DND-41 (cell line): ENCODE data around the gene SLC16A3.

ENCODE experiments used
- EZH2 ChIP-seq: IDR thresholded peaks from 3 replicates; pipeline ENCODE4 v1.6.1; 2012; ENCODE audit warnings: borderline replicate concordance, low read depth, mild to moderate bottlenecking, moderate library complexity, low read length, inconsistent platforms; ENCODE audit not compliant: severe bottlenecking
- TF ChIP-seq, protein P1 (sequence below): IDR thresholded peaks from 2 replicates; pipeline ENCODE4 v1.5.1; 2012; ENCODE audit warnings: borderline replicate concordance, low read length, moderate library complexity, mild to moderate bottlenecking; ENCODE audit not compliant: poor library complexity, severe bottlenecking; ENCODE audit errors: extremely low read depth

DNA sequence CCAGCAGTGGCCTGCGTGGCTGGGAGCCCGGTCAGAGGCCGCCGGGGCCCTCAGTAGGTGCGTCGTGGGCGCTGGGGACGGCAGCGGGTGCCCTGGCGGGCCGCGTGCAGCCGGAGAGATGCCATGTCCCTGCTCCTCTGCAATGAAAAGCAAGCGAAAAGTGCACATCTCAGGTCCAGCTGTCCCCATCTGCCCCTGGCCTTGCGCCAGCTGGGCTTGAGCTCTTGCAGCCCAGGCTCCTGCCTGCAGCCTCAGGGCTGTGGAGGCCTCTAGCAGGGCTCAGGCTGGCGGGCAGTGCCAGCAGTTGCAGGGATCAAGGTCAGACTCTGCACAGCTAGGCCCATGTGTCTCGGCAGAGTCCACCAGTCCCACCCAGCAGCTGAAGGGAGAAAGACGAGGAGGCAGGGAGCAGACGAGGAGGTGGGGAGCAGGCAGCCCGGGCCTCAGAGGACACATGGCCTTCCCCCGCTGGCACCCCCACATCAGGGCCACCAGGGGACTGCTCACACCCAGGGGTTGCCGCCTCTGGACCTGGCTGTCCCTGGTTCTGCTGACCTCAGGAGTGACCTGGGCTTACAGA, 11.2 kb downstream of the SLC16A3 start:
- TF ChIP-seq, protein P1, sequence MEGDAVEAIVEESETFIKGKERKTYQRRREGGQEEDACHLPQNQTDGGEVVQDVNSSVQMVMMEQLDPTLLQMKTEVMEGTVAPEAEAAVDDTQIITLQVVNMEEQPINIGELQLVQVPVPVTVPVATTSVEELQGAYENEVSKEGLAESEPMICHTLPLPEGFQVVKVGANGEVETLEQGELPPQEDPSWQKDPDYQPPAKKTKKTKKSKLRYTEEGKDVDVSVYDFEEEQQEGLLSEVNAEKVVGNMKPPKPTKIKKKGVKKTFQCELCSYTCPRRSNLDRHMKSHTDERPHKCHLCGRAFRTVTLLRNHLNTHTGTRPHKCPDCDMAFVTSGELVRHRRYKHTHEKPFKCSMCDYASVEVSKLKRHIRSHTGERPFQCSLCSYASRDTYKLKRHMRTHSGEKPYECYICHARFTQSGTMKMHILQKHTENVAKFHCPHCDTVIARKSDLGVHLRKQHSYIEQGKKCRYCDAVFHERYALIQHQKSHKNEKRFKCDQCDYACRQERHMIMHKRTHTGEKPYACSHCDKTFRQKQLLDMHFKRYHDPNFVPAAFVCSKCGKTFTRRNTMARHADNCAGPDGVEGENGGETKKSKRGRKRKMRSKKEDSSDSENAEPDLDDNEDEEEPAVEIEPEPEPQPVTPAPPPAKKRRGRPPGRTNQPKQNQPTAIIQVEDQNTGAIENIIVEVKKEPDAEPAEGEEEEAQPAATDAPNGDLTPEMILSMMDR: no peak
- no peak for TF ChIP-seq EZH2
